Measurements from ENCODE around the gene KCNF1. TPM values are rescaled to one million over a fixed set of nuclear protein-coding genes. Genes with fewer than 3 reads are reported as not detected.

The KCNF1 gene
- total RNA-seq, 1 experiment from 2014 or later, result 0.29 TPM

GRCh38 chr2:10895231-10895630 lies 16.5 kb upstream of the KCNF1 start:
- Mint-ChIP-seq H3K27me3 (ENCODE audit: insufficient read depth, unreplicated experiment) (peaks cover 12% of the 10 kb centered on the region), H3K4me3 (ENCODE audit: unreplicated experiment) (no peak overlapping the region), H3K36me3 (ENCODE audit: insufficient read depth, unreplicated experiment) (no peaks in the 10 kb centered on the region), H3K4me1 (ENCODE audit: low read depth, unreplicated experiment) (peaks cover 3% of the 10 kb centered on the region), H3K27ac (ENCODE audit: unreplicated experiment) (no peak overlapping the region), H3K9me3 (ENCODE audit: unreplicated experiment) (peaks cover 10% of the 10 kb centered on the region)
- Histone ChIP-seq H3K9me3 (no peaks in the 10 kb centered on the region), H3K27me3 (replicated peaks; ENCODE audit: control insufficient read depth, insufficient read depth, low read length) (no peaks in the 10 kb centered on the region), H3K4me1 (no peaks in the 10 kb centered on the region), H3K36me3 (ENCODE audit: control insufficient read depth, insufficient read depth, low read length) (no peaks in the 10 kb centered on the region), H3K4me3 (ENCODE audit: low read depth, low read length) (no peak overlapping the region)
- intact Hi-C loops (cut with micrococcal nuclease; ENCODE audit: unreplicated experiment), result no loop called here
- TF ChIP-seq CTCF (IDR thresholded peaks at IDR 0.05; ENCODE audit: insufficient read depth in 1 of 2, low read depth in 1 of 2, low read length in 1 of 2, severe bottlenecking in 1 of 2, unreplicated experiment in 1 of 2), result no peak
- no TSS peak for BruUV-seq (replicated peaks)
- DNase-seq, result no peak
- ChIA-PET POLR2A (no interaction called here), CTCF (interaction anchor here (1.3 kb wide), 1 partner anchor 16 kb away, joined by 5 read pairs; the partner anchor contains the start of gene KCNF1)

DNA sequence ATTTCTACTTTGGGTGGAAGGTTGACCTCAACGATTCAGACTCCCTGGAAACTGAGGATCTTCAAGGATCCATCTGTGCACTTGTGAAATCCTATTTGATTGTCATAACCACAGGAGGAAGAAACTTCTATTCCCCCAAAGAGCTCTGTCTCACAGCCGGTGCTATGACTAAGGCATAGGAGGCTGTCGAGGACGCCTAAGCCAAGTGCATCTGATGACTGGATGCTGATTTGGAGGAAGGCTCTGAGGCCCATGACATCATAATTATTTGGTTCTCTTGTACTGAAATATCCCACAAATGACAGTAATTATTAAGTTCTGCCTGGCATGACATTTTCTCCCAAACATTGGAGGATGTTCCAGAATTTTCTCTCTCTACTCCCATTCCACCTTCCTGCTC lies 13.8 kb upstream of the KCNF1 start:
- CTCF ChIA-PET, result interaction anchor here (1.4 kb wide), 1 partner anchor 66 kb away, joined by 5 read pairs; no protein-coding TSS in a partner anchor
- POLR2A ChIA-PET, result no interaction called here
- no TSS peak for BruUV-seq (replicated peaks)
- Mint-ChIP-seq H3K4me3 (ENCODE audit: unreplicated experiment) (no peak overlapping the region), H3K9me3 (ENCODE audit: unreplicated experiment) (no peaks in the 10 kb centered on the region), H3K4me1 (ENCODE audit: low read depth, unreplicated experiment) (peaks cover 7% of the 10 kb centered on the region), H3K27me3 (ENCODE audit: insufficient read depth, unreplicated experiment) (peaks cover 7% of the 10 kb centered on the region), H3K27ac (ENCODE audit: unreplicated experiment) (no peak overlapping the region), H3K36me3 (ENCODE audit: insufficient read depth, unreplicated experiment) (peaks cover 5% of the 10 kb centered on the region)
- no peak for DNase-seq
- Histone ChIP-seq H3K9me3 (no peaks in the 10 kb centered on the region), H3K36me3 (ENCODE audit: control insufficient read depth, insufficient read depth, low read length) (no peaks in the 10 kb centered on the region), H3K4me3 (ENCODE audit: low read depth, low read length) (no peak overlapping the region), H3K4me1 (no peaks in the 10 kb centered on the region), H3K27me3 (replicated peaks; ENCODE audit: control insufficient read depth, insufficient read depth, low read length) (no peaks in the 10 kb centered on the region)
- TF ChIP-seq CTCF (IDR thresholded peaks at IDR 0.05; ENCODE audit: insufficient read depth in 1 of 2, low read depth in 1 of 2, low read length in 1 of 2, severe bottlenecking in 1 of 2, unreplicated experiment in 1 of 2), result no peak
- intact Hi-C loops (cut with micrococcal nuclease; ENCODE audit: unreplicated experiment), result no loop called here

DNA sequence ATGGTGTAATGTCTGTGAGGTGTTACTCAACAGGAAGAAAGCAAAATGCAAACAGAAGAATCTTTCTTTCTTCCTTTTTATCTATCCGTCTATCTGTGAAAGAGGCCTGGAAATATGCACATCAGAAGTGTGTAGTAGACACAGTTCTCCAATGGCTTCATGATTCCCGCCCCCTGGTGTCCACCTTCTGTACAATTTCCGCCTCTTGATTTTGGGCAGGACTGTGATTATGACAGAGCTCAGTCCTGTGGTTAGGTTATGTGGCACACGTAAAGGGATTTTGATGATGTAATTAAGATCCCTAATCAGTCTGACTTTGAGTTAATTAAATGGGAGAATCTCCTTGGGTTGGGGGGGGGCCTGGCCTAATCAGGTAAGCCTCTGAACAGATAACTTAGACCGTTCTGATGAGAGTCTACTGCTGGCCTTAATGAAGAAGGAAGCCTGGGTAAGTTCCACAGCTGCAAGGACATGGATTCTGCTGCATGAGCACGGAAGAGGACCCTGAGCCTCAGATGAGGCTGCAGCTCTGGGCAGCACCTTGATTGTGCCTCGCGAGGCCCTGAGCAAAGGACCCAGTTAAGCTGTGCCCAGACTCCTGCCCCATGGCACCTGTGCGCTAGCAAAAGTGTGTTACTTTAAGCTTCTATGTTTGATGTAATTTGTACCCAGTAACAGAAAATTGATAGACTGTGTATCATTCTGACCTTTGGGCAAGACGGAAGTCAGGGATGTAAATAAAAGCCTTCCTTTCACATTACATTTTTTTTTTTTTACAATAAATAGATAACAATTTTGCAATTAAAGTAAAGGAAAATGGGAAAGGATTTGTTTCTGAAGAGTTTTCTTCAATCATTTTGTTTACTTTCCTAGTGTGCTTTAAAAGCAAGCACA lies 11.3 kb upstream of the KCNF1 start:
- no peaks in the 10 kb centered on the region for H3K4me1 ChIP-seq
- intact Hi-C loops (cut with micrococcal nuclease; ENCODE audit: unreplicated experiment), result loop anchor here (1.0 kb wide), 1 partner anchor 65 kb away; no protein-coding TSS in a partner anchor
- H3K9me3 ChIP-seq, result no peaks in the 10 kb centered on the region
- peaks cover 8% of the 10 kb centered on the region for H3K9me3 Mint-ChIP-seq (ENCODE audit: unreplicated experiment)
- ChIA-PET POLR2A (interaction anchor here (0.7 kb wide), 1 partner anchor 210 kb away, joined by 5 read pairs; the partner anchor contains the start of gene NOL10), CTCF (interaction anchor here (0.5 to 2.4 kb wide), 14 partner anchors 9 to 232 kb away, joined by 3 to 39 read pairs (median 4); partner anchors contain the start of genes KCNF1 and PDIA6)
- no peaks in the 10 kb centered on the region for H3K36me3 ChIP-seq (ENCODE audit: control insufficient read depth, insufficient read depth, low read length)
- peaks cover 5% of the 10 kb centered on the region for H3K36me3 Mint-ChIP-seq (ENCODE audit: insufficient read depth, unreplicated experiment)
- no TSS peak for BruUV-seq (replicated peaks)
- TF ChIP-seq CTCF (IDR thresholded peaks at IDR 0.05; ENCODE audit: insufficient read depth in 1 of 2, low read depth in 1 of 2, low read length in 1 of 2, severe bottlenecking in 1 of 2, unreplicated experiment in 1 of 2), result peak; percentile 60 to 75
- H3K27me3 ChIP-seq (replicated peaks; ENCODE audit: control insufficient read depth, insufficient read depth, low read length), result no peaks in the 10 kb centered on the region
- no peak overlapping the region for H3K27ac Mint-ChIP-seq (ENCODE audit: unreplicated experiment)
- peak; percentile 70 to 81 for DNase-seq
- H3K4me3 ChIP-seq (ENCODE audit: low read depth, low read length), result no peak overlapping the region
- H3K27me3 Mint-ChIP-seq (ENCODE audit: insufficient read depth, unreplicated experiment), result peaks cover 2% of the 10 kb centered on the region
- peaks cover 7% of the 10 kb centered on the region for H3K4me1 Mint-ChIP-seq (ENCODE audit: low read depth, unreplicated experiment)
- no peak overlapping the region for H3K4me3 Mint-ChIP-seq (ENCODE audit: unreplicated experiment)
